ENCODE measurements around the gene GAB2.

GAB2 gene

GRCh38 chr11:78432058-78432515, 14.5 kb upstream of the GAB2 start:
- Mint-ChIP-seq H3K4me3 (no peak overlapping the region), H3K36me3 (ENCODE audit: low read depth) (peaks cover 12% of the 10 kb centered on the region), H3K4me1 (no peaks in the 10 kb centered on the region), H3K27me3 (ENCODE audit: low read depth, poor library complexity) (peaks cover 5% of the 10 kb centered on the region), H3K9me3 (no peaks in the 10 kb centered on the region), H3K27ac (no peak overlapping the region)
- TF ChIP-seq CTCF (IDR thresholded peaks at IDR 0.05), result peak; percentile 51
- peak; percentile 27 for DNase-seq

GRCh38 chr11:78429660-78430059, 12.0 kb upstream of the GAB2 start:
- H3K9me3 Mint-ChIP-seq, result no peaks in the 10 kb centered on the region

GRCh38 chr11:78429209-78429608, 11.6 kb upstream of the GAB2 start:
- H3K27me3 Mint-ChIP-seq (ENCODE audit: low read depth, poor library complexity), result peaks cover 5% of the 10 kb centered on the region
- no peaks in the 10 kb centered on the region for H3K4me1 Mint-ChIP-seq
- no peak for TF ChIP-seq CTCF (IDR thresholded peaks at IDR 0.05)
- DNase-seq, result no peak
- peaks cover 4% of the 10 kb centered on the region for H3K36me3 Mint-ChIP-seq (ENCODE audit: low read depth)
- no peak overlapping the region for H3K4me3 Mint-ChIP-seq
- no peak overlapping the region for H3K27ac Mint-ChIP-seq
- H3K9me3 Mint-ChIP-seq, result no peaks in the 10 kb centered on the region

More at GRCh38 chr11:78429660-78430059, 12.0 kb upstream of the GAB2 start:
- Mint-ChIP-seq H3K36me3 (ENCODE audit: low read depth) (peaks cover 1% of the 10 kb centered on the region), H3K27me3 (ENCODE audit: low read depth, poor library complexity) (peaks cover 5% of the 10 kb centered on the region), H3K27ac (peak overlapping the region; percentile 5), H3K4me1 (no peaks in the 10 kb centered on the region), H3K4me3 (no peak overlapping the region)
- DNase-seq, result no peak
- TF ChIP-seq CTCF (IDR thresholded peaks at IDR 0.05), result no peak

- Mint-ChIP-seq H3K27me3 (ENCODE audit: low read depth, poor library complexity) (peaks cover 5% of the 10 kb centered on the region), H3K36me3 (ENCODE audit: low read depth) (peaks cover 4% of the 10 kb centered on the region), H3K27ac (no peak overlapping the region), H3K4me3 (no peak overlapping the region), H3K4me1 (no peaks in the 10 kb centered on the region), H3K9me3 (no peaks in the 10 kb centered on the region)
- no peak for DNase-seq
- TF ChIP-seq CTCF (IDR thresholded peaks at IDR 0.05), result no peak
Observed at GRCh38 chr11:78428773-78429172, 11.2 kb upstream of the GAB2 start.

- Mint-ChIP-seq H3K4me3 (no peak overlapping the region), H3K27ac (peak overlapping the region; percentile 40), H3K27me3 (ENCODE audit: low read depth, poor library complexity) (peaks cover 5% of the 10 kb centered on the region), H3K4me1 (no peaks in the 10 kb centered on the region), H3K9me3 (no peaks in the 10 kb centered on the region), H3K36me3 (ENCODE audit: low read depth) (peaks cover 4% of the 10 kb centered on the region)
- DNase-seq, result no peak
- no peak for TF ChIP-seq CTCF (IDR thresholded peaks at IDR 0.05)
Observed at GRCh38 chr11:78428266-78428636, 10.6 kb upstream of the GAB2 start.

GRCh38 chr11:78427615-78428265, 10.1 kb upstream of the GAB2 start:
- Mint-ChIP-seq H3K4me1 (no peaks in the 10 kb centered on the region), H3K9me3 (no peaks in the 10 kb centered on the region), H3K27me3 (ENCODE audit: low read depth, poor library complexity) (peaks cover 5% of the 10 kb centered on the region), H3K36me3 (ENCODE audit: low read depth) (peaks cover 4% of the 10 kb centered on the region), H3K27ac (no peak overlapping the region), H3K4me3 (no peak overlapping the region)
- TF ChIP-seq CTCF (IDR thresholded peaks at IDR 0.05), result no peak
- DNase-seq, result no peak

Measured in nephron progenitor cell (in vitro differentiated cells).